IMR-90 (cell line): ENCODE results near the gene RAD51B. TPM values are rescaled to one million over a fixed set of nuclear protein-coding genes. Genes with fewer than 3 reads are reported as not detected.

Experiments
- ATAC-seq: fragments of 200-7000 bp; cut with Tn5 transposase; 2 replicates; pipeline ENCODE4 v1.9.1; 2020; ENCODE audit warnings: low read depth, mild to moderate bottlenecking, moderate library complexity
- BruUV-seq: library from RNA; stranded (reverse); fragments of 400-500 nt; replicated peaks from 2 replicates; lab custom pipeline; 2021; lab: Mats Ljungman, UMichigan
- CTCF ChIA-PET: fragments of 300-600 bp; formaldehyde crosslinking; extraction: SDS; loops from one replicate; lab custom pipeline; 2021; ENCODE audit warnings: antibody characterized with exemption; lab: Yijun Ruan, JAX
- POLR2A ChIA-PET: fragments of 300-600 bp; sonication (Branson Sonifier 250); formaldehyde crosslinking; loops from one replicate; lab custom pipeline; 2022; ENCODE audit warnings: antibody characterized with exemption; ENCODE audit not compliant: unreplicated experiment; lab: Charles Lee
- DNase-seq: peaks from one replicate; pipeline ENCODE4 v3.0.0; 2013
- H2AFZ ChIP-seq: replicated peaks from 2 replicates; pipeline ENCODE3; 2013; ENCODE audit warnings: low read length, mild to moderate bottlenecking; ENCODE audit not compliant: poor library complexity
- H2AK5ac ChIP-seq: 2 replicates; pipeline ENCODE4 v1.6.1; 2013; ENCODE audit warnings: low read depth, low read length, inconsistent platforms
- H2AK9ac ChIP-seq: replicated peaks from 2 replicates; pipeline ENCODE3; 2013; ENCODE audit warnings: mild to moderate bottlenecking, low read depth, low read length, moderate library complexity; ENCODE audit not compliant: poor library complexity
- H2BK120ac ChIP-seq: 2 replicates; pipeline ENCODE4 v1.6.1; 2013; ENCODE audit warnings: low read depth, low read length, inconsistent platforms
- H2BK15ac ChIP-seq: 3 replicates; pipeline ENCODE4 v1.6.1; 2013; ENCODE audit warnings: low read depth, low read length, inconsistent platforms
- H2BK20ac ChIP-seq: 2 replicates; pipeline ENCODE4 v1.6.1; 2013; ENCODE audit warnings: low read depth, mild to moderate bottlenecking, inconsistent platforms, low read length, moderate library complexity
- H2BK5ac ChIP-seq: 2 replicates; pipeline ENCODE4 v1.6.1; 2013; ENCODE audit warnings: mild to moderate bottlenecking, low read depth, low read length, inconsistent platforms; ENCODE audit not compliant: poor library complexity, severe bottlenecking
- H3K14ac ChIP-seq: replicated peaks from 2 replicates; pipeline ENCODE4 v1.6.1; 2013; ENCODE audit warnings: low read depth, low read length, inconsistent platforms
- H3K18ac ChIP-seq: 2 replicates; pipeline ENCODE4 v1.6.1; 2013; ENCODE audit warnings: low read depth, low read length, control low read depth
- H3K23ac ChIP-seq: 2 replicates; pipeline ENCODE4 v1.6.1; 2013; ENCODE audit warnings: low read depth, low read length, inconsistent platforms
- H3K27ac ChIP-seq: 2 replicates; pipeline ENCODE4 v1.5.1; 2013; ENCODE audit warnings: mild to moderate bottlenecking, control low read depth, low read length; ENCODE audit not compliant: insufficient read depth
- H3K27me3 ChIP-seq: 2 replicates; pipeline ENCODE4 v1.6.1; 2013; ENCODE audit warnings: low read length; ENCODE audit not compliant: control insufficient read depth, insufficient read depth
- H3K36me3 ChIP-seq: 2 replicates; pipeline ENCODE4 v1.6.1; 2013; ENCODE audit warnings: low read length, mixed read lengths; ENCODE audit not compliant: control insufficient read depth, insufficient read depth
- H3K4ac ChIP-seq: 2 replicates; pipeline ENCODE4 v1.6.1; 2013; ENCODE audit warnings: low read depth, low read length, inconsistent platforms
- H3K4me1 ChIP-seq: 2 replicates; pipeline ENCODE4 v1.6.1; 2013; ENCODE audit warnings: low read length, mixed read lengths; ENCODE audit not compliant: control insufficient read depth, insufficient read depth
- H3K4me2 ChIP-seq: 2 replicates; pipeline ENCODE4 v1.6.1; 2013; ENCODE audit warnings: low read depth, mild to moderate bottlenecking, control low read depth, low read length, moderate library complexity
- H3K4me3 ChIP-seq: 2 replicates; pipeline ENCODE4 v1.5.1; 2013; ENCODE audit warnings: low read depth, mild to moderate bottlenecking, control low read depth, low read length, moderate library complexity; ENCODE audit not compliant: insufficient read depth
- H3K56ac ChIP-seq: 2 replicates; pipeline ENCODE4 v1.6.1; 2013; ENCODE audit warnings: low read length, inconsistent platforms; ENCODE audit not compliant: insufficient read depth; ENCODE audit errors: extremely low read depth
- H3K79me1 ChIP-seq, 2 experiments: 2 replicates each; pipeline ENCODE4 v1.6.1; 2013; ENCODE audit warnings: low read length in 2 of 2, inconsistent platforms in 1 of 2, low read depth in 1 of 2
- H3K9ac ChIP-seq: 2 replicates; pipeline ENCODE4 v1.6.1; 2013; ENCODE audit warnings: low read depth, low read length, control low read depth
- H3K9me1 ChIP-seq: 2 replicates; pipeline ENCODE4 v1.6.1; 2013; ENCODE audit warnings: low read length, inconsistent platforms; ENCODE audit not compliant: insufficient read depth
- H3K9me3 ChIP-seq: 2 replicates; pipeline ENCODE4 v1.6.1; 2013; ENCODE audit warnings: low read length; ENCODE audit not compliant: control insufficient read depth, insufficient read depth
- H4K20me1 ChIP-seq: 2 replicates; pipeline ENCODE4 v1.6.1; 2013; ENCODE audit warnings: low read length, inconsistent platforms; ENCODE audit not compliant: insufficient read depth
- H4K5ac ChIP-seq: 2 replicates; pipeline ENCODE4 v1.6.1; 2013; ENCODE audit warnings: mild to moderate bottlenecking, low read depth, low read length, control low read depth
- H4K8ac ChIP-seq, 2 experiments: 2 replicates each; pipeline ENCODE4 v1.6.1; 2013; ENCODE audit warnings: low read depth in 2 of 2, low read length in 2 of 2, control low read depth in 1 of 2, inconsistent platforms in 1 of 2
- H4K91ac ChIP-seq: 2 replicates; pipeline ENCODE4 v1.6.1; 2013; ENCODE audit warnings: low read depth, low read length, inconsistent platforms; ENCODE audit not compliant: insufficient read depth
- CEBPB ChIP-seq: IDR thresholded peaks from 2 replicates; pipeline ENCODE4 v1.6.1; 2012; ENCODE audit warnings: low read depth, low read length, improper control_type of control experiment
- MAZ ChIP-seq: IDR thresholded peaks from 2 replicates; pipeline ENCODE4 v1.6.1; 2012; ENCODE audit warnings: low read depth, mild to moderate bottlenecking, low read length, improper control_type of control experiment, moderate library complexity, borderline replicate concordance
- RAD21 ChIP-seq: IDR thresholded peaks from 2 replicates; pipeline ENCODE4 v1.6.1; 2012; ENCODE audit warnings: low read length, improper control_type of control experiment
- RFX5 ChIP-seq: IDR thresholded peaks from 2 replicates; pipeline ENCODE4 v1.8.0; 2012; ENCODE audit warnings: low read depth, mild to moderate bottlenecking, low read length, moderate library complexity
- SMC3 ChIP-seq: fragments of 150-350 bp; IDR thresholded peaks from 2 replicates; pipeline ENCODE4 v1.6.1; 2016; ENCODE audit warnings: low read depth, mild to moderate bottlenecking, antibody characterized with exemption, low read length, moderate library complexity
- WGBS, 2 experiments: methylation state at CpG; one replicate each; pipeline versions ENCODE4 v1.1.5 to v1.1.7; 2013; ENCODE audit warnings: missing lambda C conversion rate in 2 of 2; ENCODE audit not compliant: insufficient read length in 1 of 2; ENCODE audit errors: extremely low coverage in 2 of 2; 5-methylcytosine and 5-hydroxymethylcytosine counted together
- dilution Hi-C: fragments of 300-500 bp; cut with HindIII; formaldehyde crosslinking; loops from one replicate; pipeline ENCODE4 v1.14.3; 2018; ENCODE audit warnings: low sequenced_read_pairs; ENCODE audit not compliant: unreplicated experiment
- in situ Hi-C: fragments of 300-500 bp; cut with MboI; formaldehyde crosslinking; loops from 3 replicates; pipeline ENCODE4 v1.14.3; 2019; ENCODE audit warnings: low sequenced_read_pairs, inconsistent platforms, mixed read lengths
- intact Hi-C: fragments of 100-400 bp; cut with micrococcal nuclease; formaldehyde crosslinking; loops from 2 replicates; pipeline ENCODE4 v1.10.0; 2022
- polyA plus RNA-seq, 3 experiments: library from polyadenylated mRNA; depleted of rRNA; stranded (reverse); fragments of >200 nt; gene quantifications; 2 replicates each; pipeline ENCODE4 v1.2.3, GENCODE V29; 2012; ENCODE audit warnings: low replicate concordance in 1 of 3
- total RNA-seq: library from RNA; depleted of rRNA; stranded (reverse); fragments of >200 nt; gene quantifications from 2 replicates; pipeline ENCODE4 v1.2.3, GENCODE V29; 2012
- TF ChIP-seq, protein P1 (sequence below): fragments of 150-350 bp; IDR thresholded peaks from 2 replicates; pipeline ENCODE4 v1.6.1; 2016; ENCODE audit warnings: low read depth, mild to moderate bottlenecking, low read length, moderate library complexity, borderline replicate concordance
- TF ChIP-seq, protein P2 (sequence below): conservative IDR thresholded peaks from 2 replicates; pipeline ENCODE4 v1.5.1; 2012; ENCODE audit warnings: mild to moderate bottlenecking, low read depth, low read length, improper control_type of control experiment

RAD51B gene
- total and polyA plus RNA-seq, 2 of the 4 experiments (the other 2 are of a cell fraction), result 5.1 to 18.8 TPM

GRCh38 chr14:67934087-67934486 is 114.5 kb downstream of the RAD51B start:
- H3K4me3 ChIP-seq, result no peak overlapping the region
- no peak overlapping the region for H2BK5ac ChIP-seq
- no peak overlapping the region for H2AK9ac ChIP-seq
- H2BK20ac ChIP-seq, result no peak overlapping the region
- H3K14ac ChIP-seq, result no peak overlapping the region
- H3K36me3 ChIP-seq, result no peaks in the 10 kb centered on the region
- H3K4ac ChIP-seq, result no peak overlapping the region
- no peak overlapping the region; the same call in 1 of the 2 replicates for H3K27ac ChIP-seq
- peak overlapping the region; percentile 45; the same call in 1 of the 2 replicates for H4K5ac ChIP-seq
- peak overlapping the region; percentile 57 for H3K4me2 ChIP-seq
- no CpG with 5 or more reads among the region's 1 CpG for WGBS, 2 experiments
- in situ Hi-C loops, result loop anchor here (5.0 kb wide), 1 partner anchor 888 kb away; no protein-coding TSS in a partner anchor
- no peak overlapping the region; a peak in 1 of 4 replicates for H4K8ac ChIP-seq
- intact Hi-C loops, result loop anchor here (5.0 kb wide), 1 partner anchor 908 kb away; no protein-coding TSS in a partner anchor
- H2AK5ac ChIP-seq, result no peak overlapping the region
- ATAC-seq (peak; percentile 96), DNase-seq (peak; percentile 85)
- H3K4me1 ChIP-seq, result no peaks in the 10 kb centered on the region; the same call in 1 of the 2 replicates
- no peak overlapping the region for H2BK120ac ChIP-seq
- H3K79me1 ChIP-seq, result peaks cover 0 to 3% of the 10 kb centered on the region in 2 experiments; a peak in 2 of 4 replicates
- dilution Hi-C loops, result no loop called here
- H3K27me3 ChIP-seq, result no peaks in the 10 kb centered on the region
- ChIA-PET CTCF (interaction anchor here (0.5 to 1.6 kb wide), 12 partner anchors 50 to 895 kb away, joined by 3 to 4 read pairs (median 3); no protein-coding TSS in a partner anchor), POLR2A (interaction anchor here (0.5 kb wide), 1 partner anchor 749 kb away, joined by 5 read pairs; no protein-coding TSS in a partner anchor)
- no TSS peak for BruUV-seq
- H3K18ac ChIP-seq, result 0 out of 2 replicates have a peak overlapping the region, but pooled peaks have one; percentile 42
- TF ChIP-seq RAD21 (peak; percentile 71), CEBPB (no peak), MAZ (no peak), SMC3 (peak; percentile 72), RFX5 (no peak)
- TF ChIP-seq, protein P1, sequence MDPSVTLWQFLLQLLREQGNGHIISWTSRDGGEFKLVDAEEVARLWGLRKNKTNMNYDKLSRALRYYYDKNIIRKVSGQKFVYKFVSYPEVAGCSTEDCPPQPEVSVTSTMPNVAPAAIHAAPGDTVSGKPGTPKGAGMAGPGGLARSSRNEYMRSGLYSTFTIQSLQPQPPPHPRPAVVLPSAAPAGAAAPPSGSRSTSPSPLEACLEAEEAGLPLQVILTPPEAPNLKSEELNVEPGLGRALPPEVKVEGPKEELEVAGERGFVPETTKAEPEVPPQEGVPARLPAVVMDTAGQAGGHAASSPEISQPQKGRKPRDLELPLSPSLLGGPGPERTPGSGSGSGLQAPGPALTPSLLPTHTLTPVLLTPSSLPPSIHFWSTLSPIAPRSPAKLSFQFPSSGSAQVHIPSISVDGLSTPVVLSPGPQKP, result no peak
- TF ChIP-seq, protein P2, sequence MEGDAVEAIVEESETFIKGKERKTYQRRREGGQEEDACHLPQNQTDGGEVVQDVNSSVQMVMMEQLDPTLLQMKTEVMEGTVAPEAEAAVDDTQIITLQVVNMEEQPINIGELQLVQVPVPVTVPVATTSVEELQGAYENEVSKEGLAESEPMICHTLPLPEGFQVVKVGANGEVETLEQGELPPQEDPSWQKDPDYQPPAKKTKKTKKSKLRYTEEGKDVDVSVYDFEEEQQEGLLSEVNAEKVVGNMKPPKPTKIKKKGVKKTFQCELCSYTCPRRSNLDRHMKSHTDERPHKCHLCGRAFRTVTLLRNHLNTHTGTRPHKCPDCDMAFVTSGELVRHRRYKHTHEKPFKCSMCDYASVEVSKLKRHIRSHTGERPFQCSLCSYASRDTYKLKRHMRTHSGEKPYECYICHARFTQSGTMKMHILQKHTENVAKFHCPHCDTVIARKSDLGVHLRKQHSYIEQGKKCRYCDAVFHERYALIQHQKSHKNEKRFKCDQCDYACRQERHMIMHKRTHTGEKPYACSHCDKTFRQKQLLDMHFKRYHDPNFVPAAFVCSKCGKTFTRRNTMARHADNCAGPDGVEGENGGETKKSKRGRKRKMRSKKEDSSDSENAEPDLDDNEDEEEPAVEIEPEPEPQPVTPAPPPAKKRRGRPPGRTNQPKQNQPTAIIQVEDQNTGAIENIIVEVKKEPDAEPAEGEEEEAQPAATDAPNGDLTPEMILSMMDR, result peak; percentile 75
- no peak overlapping the region for H3K9ac ChIP-seq
- no peak overlapping the region for H4K91ac ChIP-seq
- H3K23ac ChIP-seq, result no peak overlapping the region
- no peaks in the 10 kb centered on the region for H3K9me3 ChIP-seq
- no peak overlapping the region for H3K56ac ChIP-seq
- no peaks in the 10 kb centered on the region for H4K20me1 ChIP-seq
- no peak overlapping the region for H2BK15ac ChIP-seq
- no peak overlapping the region for H2AFZ ChIP-seq
- no peaks in the 10 kb centered on the region for H3K9me1 ChIP-seq
